A549 (cell line): ENCODE data around the gene RAB38. TPM values are rescaled to one million over a fixed set of nuclear protein-coding genes. Genes with fewer than 3 reads are reported as not detected.

Source experiments
- ATAC-seq, 2 experiments: fragments of 200-7000 bp in 1 of 2; fragments of >200 bp in 1 of 2; cut with Nextera tagmentation in 1 of 2; cut with Tn5 transposase in 1 of 2; 3 replicates each; pipeline versions ENCODE4 v1.8.0 to v1.9.1; 2018 to 2020; ENCODE audit warnings: mild to moderate bottlenecking in 1 of 2, moderate library complexity in 1 of 2
- CTCF ChIA-PET: fragments of 300-600 bp; sonication (Branson Sonifier 250); formaldehyde crosslinking; extraction: SDS; loops from one replicate; lab custom pipeline; 2021; ENCODE audit warnings: antibody characterized with exemption, inconsistent platforms; lab: Yijun Ruan, JAX
- POLR2A ChIA-PET: fragments of 350-600 bp; formaldehyde crosslinking; extraction: SDS; loops from one replicate; lab custom pipeline; 2021; ENCODE audit warnings: antibody characterized with exemption, inconsistent platforms; lab: Yijun Ruan, JAX
- DNase-seq, 2 experiments: peaks; one replicate each; pipeline versions ENCODE4 v3.0.0 to v3.0.0-alpha.2; 2011 to 2016; ENCODE audit warnings: low read depth in 1 of 2, low spot score in 1 of 2
- FAIRE-seq: peaks from 2 replicates; lab custom pipeline; 2011; peaks lifted over from hg19 to GRCh38; lab: Jason Lieb, UNC
- H3K27ac ChIP-seq, 2 experiments: fragments of >200 bp; sonication (Bioruptor Twin); formaldehyde crosslinking; 3 replicates each; pipeline ENCODE4 v1.5.1; 2016 to 2017
- H3K4me1 ChIP-seq: fragments of >200 bp; sonication (Bioruptor Twin); formaldehyde crosslinking; 3 replicates; pipeline ENCODE4 v1.6.1; 2016
- H3K4me2 ChIP-seq: fragments of >200 bp; sonication (Bioruptor Twin); formaldehyde crosslinking; 3 replicates; pipeline ENCODE4 v1.6.1; 2016
- H3K4me3 ChIP-seq: fragments of >200 bp; sonication (Bioruptor Twin); formaldehyde crosslinking; 3 replicates; pipeline ENCODE4 v1.5.1; 2016
- H3K9me3 ChIP-seq: fragments of >200 bp; sonication (Bioruptor Twin); formaldehyde crosslinking; 3 replicates; pipeline ENCODE4 v1.6.1; 2016
- CBX2 ChIP-seq: fragments of 200-600 bp; sonication (generic); IDR thresholded peaks from 2 replicates; pipeline ENCODE4 v1.6.1; 2016; ENCODE audit warnings: low read depth, mild to moderate bottlenecking, borderline replicate concordance
- CBX8 ChIP-seq: fragments of 200-600 bp; sonication (generic); IDR thresholded peaks from 2 replicates; pipeline ENCODE4 v1.6.1; 2016
- ELK1 ChIP-seq: fragments of 150-350 bp; IDR thresholded peaks from 2 replicates; pipeline ENCODE4 v1.6.1; 2014; ENCODE audit warnings: low read depth, mild to moderate bottlenecking, low read length
- ESRRA ChIP-seq: fragments of 150-350 bp; IDR thresholded peaks from 2 replicates; pipeline ENCODE4 v1.6.1; 2014; ENCODE audit warnings: mild to moderate bottlenecking, low read length, borderline replicate concordance
- FOSL2 ChIP-seq, 2 experiments: fragments of 450-650 bp in 1 of 2; fragments of >200 bp in 1 of 2; sonication (Bioruptor Twin) in 1 of 2; formaldehyde crosslinking; IDR thresholded peaks; 2 replicates each; pipeline versions ENCODE4 v1.5.0 to v1.6.1; 2016 to 2020; ENCODE audit warnings: mild to moderate bottlenecking in 1 of 2, moderate library complexity in 1 of 2
- GATA3 ChIP-seq: IDR thresholded peaks from 2 replicates; pipeline ENCODE4 v1.6.1; 2012; ENCODE audit warnings: borderline replicate concordance
- HDAC2 ChIP-seq: fragments of 200-600 bp; sonication (generic); IDR thresholded peaks from 2 replicates; pipeline ENCODE4 v1.6.1; 2016
- HOXB5 ChIP-seq: fragments of 250-450 bp; sonication (Bioruptor Pico); IDR thresholded peaks from 2 replicates; pipeline ENCODE4 v1.5.0; 2020; ENCODE audit warnings: mild to moderate bottlenecking, moderate library complexity
- PBX3 ChIP-seq: IDR thresholded peaks from 2 replicates; pipeline ENCODE4 v1.6.1; 2012
- POLR2A ChIP-seq: IDR thresholded peaks from 2 replicates; pipeline ENCODE4 v1.6.1; 2012; ENCODE audit warnings: mild to moderate bottlenecking, low read length
- RCOR1 ChIP-seq: fragments of 150-350 bp; IDR thresholded peaks from 2 replicates; pipeline ENCODE4 v1.6.1; 2014; ENCODE audit warnings: antibody characterized with exemption, low read length, low read depth
- REST ChIP-seq: fragments of 200-600 bp; sonication (generic); IDR thresholded peaks from 2 replicates; pipeline ENCODE4 v1.6.1; 2016; ENCODE audit warnings: antibody characterized with exemption, mild to moderate bottlenecking, moderate library complexity
- SMC3 ChIP-seq: fragments of >200 bp; sonication (Bioruptor Twin); formaldehyde crosslinking; IDR thresholded peaks from 3 replicates; pipeline ENCODE4 v1.6.1; 2018; ENCODE audit warnings: inconsistent platforms
- USF2 ChIP-seq: fragments of 450-650 bp; IDR thresholded peaks from 2 replicates; pipeline ENCODE4 v1.6.1; 2014; ENCODE audit warnings: antibody characterized with exemption
- ZC3H11A ChIP-seq: fragments of 450-650 bp; IDR thresholded peaks from 2 replicates; pipeline ENCODE4 v1.6.1; 2014; ENCODE audit warnings: antibody characterized with exemption, mild to moderate bottlenecking
- ZFP36 ChIP-seq: fragments of 450-650 bp; IDR thresholded peaks from 2 replicates; pipeline ENCODE4 v1.6.1; 2014; ENCODE audit warnings: borderline replicate concordance; ENCODE audit not compliant: partially characterized antibody
- ZNF302 ChIP-seq: fragments of 250-450 bp; sonication (Bioruptor Pico); IDR thresholded peaks from 2 replicates; pipeline ENCODE4 v1.9.0; 2021; ENCODE audit warnings: inconsistent platforms, mild to moderate bottlenecking, moderate library complexity
- ZSCAN20 ChIP-seq: fragments of 250-450 bp; sonication (Bioruptor Pico); IDR thresholded peaks from 2 replicates; pipeline ENCODE4 v1.8.0; 2022; ENCODE audit warnings: mild to moderate bottlenecking, moderate library complexity
- WGBS: methylation state at CpG from one replicate; pipeline ENCODE4 v1.1.6; 2017; ENCODE audit errors: missing lambda C conversion rate; 5-methylcytosine and 5-hydroxymethylcytosine counted together
- polyA plus RNA-seq, 4 experiments: library from polyadenylated mRNA; depleted of rRNA in 3 of 4; stranded (reverse); fragments of >200 nt; fragmentation: RNase III in 1 of 4; extraction: RNeasy Plus Mini Kit Qiagen cat#74134 plus additional on column Dnase treatment in 1 of 4; gene quantifications; 2 replicates in 3 of 4; 3 replicates in 1 of 4; pipeline ENCODE4 v1.2.3, GENCODE V29; 2011 to 2017

RAB38 gene
- polyA plus RNA-seq, 2 of the 4 experiments (the other 2 are of a cell fraction): 0.59 to 1.6 TPM

GRCh38 chr11:88175569-88176075 is 379 bp upstream of the RAB38 start:
- ATAC-seq: peak in 1 of 2 experiments; percentile 33; a peak in 2 of 6 replicates
- H3K4me1 ChIP-seq: 0 out of 3 replicates have a peak, but pooled peaks cover 11% of the 10 kb centered on the region
- DNase-seq: no peak
- POLR2A ChIA-PET: no interaction called here
- CTCF ChIA-PET: no interaction called here
- H3K27ac ChIP-seq: peak overlapping the region in 1 of 2 experiments; percentile 68; a peak in 1 of 6 replicates
- peak overlapping the region; percentile 45 for H3K4me3 ChIP-seq
- H3K4me2 ChIP-seq: peak overlapping the region; percentile 79
- no peak for FAIRE-seq
- TF ChIP-seq ELK1 (no peak), FOSL2 (IDR thresholded peaks at IDR 0.05) (no peak), FOSL2 (CRISPR knock-in tag; IDR thresholded peaks at IDR 0.05) (no peak), RCOR1 (no peak), HOXB5 (CRISPR knock-in tag) (no peak), ESRRA (no peak), PBX3 (no peak), CBX2 (no peak), ZSCAN20 (CRISPR knock-in tag) (no peak), HDAC2 (no peak), ZFP36 (no peak), ZC3H11A (no peak), CBX8 (no peak), USF2 (no peak), REST (no peak), ZNF302 (CRISPR knock-in tag) (no peak), GATA3 (no peak), SMC3 (no peak)
- TF ChIP-seq, all 56 proteins: peak for 0
- 68% methylated on average over 15 of the region's 15 CpGs for WGBS
- H3K9me3 ChIP-seq: no peaks in the 10 kb centered on the region

- CTCF ChIA-PET: interaction anchor here (1.2 kb wide), 1 partner anchor 370 kb away, joined by 3 read pairs; no protein-coding TSS in a partner anchor
These were observed 1.3 kb downstream of the RAB38 start for GRCh38 chr11:88173956-88174355.

More at GRCh38 chr11:88173956-88174355, 1.3 kb downstream of the RAB38 start:
- TF ChIP-seq POLR2A: no peak
- 91% methylated on average over 3 of the region's 3 CpGs for WGBS
- ATAC-seq (no peak), DNase-seq (no peak), FAIRE-seq (no peak)
- no peaks in the 10 kb centered on the region for H3K9me3 ChIP-seq
- POLR2A ChIA-PET: no interaction called here
- H3K4me2 ChIP-seq: peak overlapping the region; percentile 79; the same call in 2 of the 3 replicates
- no peak overlapping the region for H3K4me3 ChIP-seq
- H3K27ac ChIP-seq: no peak overlapping the region
- 0 out of 3 replicates have a peak, but pooled peaks cover 1% of the 10 kb centered on the region for H3K4me1 ChIP-seq
